IMR-90 (cell line): ENCODE results near the gene BPTF.

Experiments used
- CEBPB ChIP-seq: IDR thresholded peaks from 2 replicates; pipeline ENCODE4 v1.6.1; 2012; ENCODE audit warnings: low read depth, low read length, improper control_type of control experiment
- MXI1 ChIP-seq: IDR thresholded peaks from 2 replicates; pipeline ENCODE4 v1.6.1; 2012; ENCODE audit warnings: low read depth, mild to moderate bottlenecking, low read length, moderate library complexity, borderline replicate concordance
- POLR2A ChIP-seq: IDR thresholded peaks from 2 replicates; pipeline ENCODE4 v1.6.1; 2012; ENCODE audit warnings: mild to moderate bottlenecking, low read depth, low read length
- RAD21 ChIP-seq: IDR thresholded peaks from 2 replicates; pipeline ENCODE4 v1.6.1; 2012; ENCODE audit warnings: low read length, improper control_type of control experiment
- RCOR1 ChIP-seq: IDR thresholded peaks from 2 replicates; pipeline ENCODE4 v1.6.1; 2012; ENCODE audit warnings: mild to moderate bottlenecking, low read length, improper control_type of control experiment; ENCODE audit not compliant: insufficient replicate concordance
- RFX5 ChIP-seq: IDR thresholded peaks from 2 replicates; pipeline ENCODE4 v1.8.0; 2012; ENCODE audit warnings: low read depth, mild to moderate bottlenecking, low read length, moderate library complexity
- TF ChIP-seq, protein P1 (sequence below): conservative IDR thresholded peaks from 2 replicates; pipeline ENCODE4 v1.5.1; 2012; ENCODE audit warnings: mild to moderate bottlenecking, low read depth, low read length, improper control_type of control experiment
- TF ChIP-seq, protein P2 (sequence below): fragments of 150-350 bp; IDR thresholded peaks from 2 replicates; pipeline ENCODE4 v1.6.1; 2017; ENCODE audit warnings: mild to moderate bottlenecking, antibody characterized with exemption, low read length, low read depth

DNA sequence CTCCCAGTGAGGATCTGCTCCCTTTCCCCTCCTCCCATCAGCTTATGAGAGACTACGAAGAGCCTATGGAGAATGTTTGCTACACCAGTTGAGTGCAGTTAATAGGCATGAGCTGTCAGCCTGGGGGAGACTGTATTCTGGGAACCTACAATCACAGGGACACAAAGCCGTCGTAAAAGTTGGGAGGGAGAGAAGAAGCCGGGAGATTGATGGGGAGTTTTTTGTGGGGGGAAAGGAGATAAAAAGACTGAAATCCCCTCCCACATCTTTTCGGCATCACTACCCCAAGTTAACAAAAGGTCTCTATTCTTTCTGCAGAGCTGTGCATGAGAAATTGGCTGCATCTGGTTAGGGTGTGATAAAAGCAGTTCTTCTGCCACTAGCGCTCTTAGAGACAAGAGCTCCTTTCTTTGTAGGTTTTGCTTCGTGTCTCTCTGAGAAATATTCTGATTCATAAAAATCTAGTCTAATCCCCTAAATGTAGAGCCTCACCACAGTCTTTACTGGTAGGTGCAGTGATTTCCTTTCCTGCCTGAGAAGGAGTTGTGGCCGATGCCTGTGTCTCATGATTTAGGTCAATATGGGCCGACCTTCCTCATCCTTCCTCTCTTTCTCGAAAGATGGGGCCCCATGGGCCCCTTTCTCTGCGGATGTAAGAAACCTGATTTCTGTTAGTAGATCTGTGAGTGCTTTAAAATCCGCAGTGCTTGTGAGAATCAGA, 77.4 kb downstream of the BPTF start:
- TF ChIP-seq, protein P1, sequence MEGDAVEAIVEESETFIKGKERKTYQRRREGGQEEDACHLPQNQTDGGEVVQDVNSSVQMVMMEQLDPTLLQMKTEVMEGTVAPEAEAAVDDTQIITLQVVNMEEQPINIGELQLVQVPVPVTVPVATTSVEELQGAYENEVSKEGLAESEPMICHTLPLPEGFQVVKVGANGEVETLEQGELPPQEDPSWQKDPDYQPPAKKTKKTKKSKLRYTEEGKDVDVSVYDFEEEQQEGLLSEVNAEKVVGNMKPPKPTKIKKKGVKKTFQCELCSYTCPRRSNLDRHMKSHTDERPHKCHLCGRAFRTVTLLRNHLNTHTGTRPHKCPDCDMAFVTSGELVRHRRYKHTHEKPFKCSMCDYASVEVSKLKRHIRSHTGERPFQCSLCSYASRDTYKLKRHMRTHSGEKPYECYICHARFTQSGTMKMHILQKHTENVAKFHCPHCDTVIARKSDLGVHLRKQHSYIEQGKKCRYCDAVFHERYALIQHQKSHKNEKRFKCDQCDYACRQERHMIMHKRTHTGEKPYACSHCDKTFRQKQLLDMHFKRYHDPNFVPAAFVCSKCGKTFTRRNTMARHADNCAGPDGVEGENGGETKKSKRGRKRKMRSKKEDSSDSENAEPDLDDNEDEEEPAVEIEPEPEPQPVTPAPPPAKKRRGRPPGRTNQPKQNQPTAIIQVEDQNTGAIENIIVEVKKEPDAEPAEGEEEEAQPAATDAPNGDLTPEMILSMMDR: no peak
- TF ChIP-seq RCOR1: no peak
- no peak for TF ChIP-seq RAD21
- TF ChIP-seq, protein P2, sequence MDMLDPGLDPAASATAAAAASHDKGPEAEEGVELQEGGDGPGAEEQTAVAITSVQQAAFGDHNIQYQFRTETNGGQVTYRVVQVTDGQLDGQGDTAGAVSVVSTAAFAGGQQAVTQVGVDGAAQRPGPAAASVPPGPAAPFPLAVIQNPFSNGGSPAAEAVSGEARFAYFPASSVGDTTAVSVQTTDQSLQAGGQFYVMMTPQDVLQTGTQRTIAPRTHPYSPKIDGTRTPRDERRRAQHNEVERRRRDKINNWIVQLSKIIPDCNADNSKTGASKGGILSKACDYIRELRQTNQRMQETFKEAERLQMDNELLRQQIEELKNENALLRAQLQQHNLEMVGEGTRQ: no peak
- no peak for TF ChIP-seq POLR2A
- TF ChIP-seq RFX5: no peak
- no peak for TF ChIP-seq MXI1
- TF ChIP-seq CEBPB: no peak
